Heart left ventricle (tissue), 16 donors: Measurements from ENCODE around the gene GAS2L2. TPM values are rescaled to one million over a fixed set of nuclear protein-coding genes. Genes with fewer than 3 reads are reported as not detected.

Experiments
- ATAC-seq, 4 donors: fragments of 200-7000 bp; cut with Tn5 transposase; one replicate each; pipeline ENCODE4 v1.9.1; 2020 to 2022; ENCODE audit warnings: moderate library complexity in 4 of 4, mild to moderate bottlenecking in 3 of 4, moderate number of reproducible peaks in 1 of 4
- DNase-seq, 5 donors: peaks; one replicate each; pipeline ENCODE4 v3.0.0-alpha.2; 2020
- H3K27ac ChIP-seq, 12 donors: fragments of 200-600 bp; sonication (generic) in 4 of 12; one replicate each; pipeline versions ENCODE4 v1.5.0 to v1.8.0; 2016 to 2022; ENCODE audit warnings: mild to moderate bottlenecking in 2 of 12
- H3K27me3 ChIP-seq, 9 donors: fragments of 200-600 bp; sonication (generic) in 2 of 9; one replicate each; pipeline versions ENCODE4 v1.5.1 to v1.8.0; 2016 to 2022; ENCODE audit warnings: mild to moderate bottlenecking in 3 of 9
- H3K36me3 ChIP-seq, 9 donors: fragments of 200-600 bp; sonication (generic) in 2 of 9; one replicate each; pipeline versions ENCODE4 v1.5.0 to v1.8.0; 2018 to 2022; ENCODE audit warnings: mild to moderate bottlenecking in 2 of 9
- H3K4me1 ChIP-seq, 12 donors: fragments of 200-600 bp; sonication (generic) in 4 of 12; one replicate each; pipeline versions ENCODE4 v1.5.0 to v1.8.0; 2016 to 2022; ENCODE audit warnings: mild to moderate bottlenecking in 3 of 12
- H3K4me3 ChIP-seq, 12 donors: fragments of 200-600 bp; sonication (generic) in 4 of 12; one replicate each; pipeline versions ENCODE4 v1.5.0 to v1.8.0; 2017 to 2022; ENCODE audit warnings: mild to moderate bottlenecking in 9 of 12, moderate library complexity in 4 of 12
- H3K9me3 ChIP-seq, 12 donors: fragments of 200-600 bp; sonication (generic) in 4 of 12; one replicate each; pipeline versions ENCODE4 v1.5.0 to v1.8.0; 2016 to 2022; ENCODE audit warnings: mild to moderate bottlenecking in 1 of 12
- POLR2A ChIP-seq, 2 donors: fragments of 450-650 bp; IDR thresholded peaks; one replicate each; pipeline ENCODE4 v1.6.1; 2017; ENCODE audit warnings: antibody characterized with exemption in 2 of 2, mild to moderate bottlenecking in 2 of 2, moderate library complexity in 2 of 2
- WGBS, 4 donors: extraction: QIAGEN DNeasy Blood & Tissue Kit in 2 of 4; methylation state at CpG; one replicate each; pipeline versions ENCODE4 v1.1.5 to v1.1.7; 2013 to 2018; 5-methylcytosine and 5-hydroxymethylcytosine counted together
- intact Hi-C, 10 donors: fragments of 100-400 bp; cut with DNase I; formaldehyde crosslinking; loops; one replicate each; pipeline versions ENCODE4 v1.11.1 to v1.14.2; 2022
- polyA plus RNA-seq, 2 donors: library from polyadenylated mRNA; stranded (reverse); fragments of 200-250 nt; gene quantifications; one replicate each; pipeline ENCODE4 v1.2.3, GENCODE V29; 2013
- total RNA-seq, 9 donors: library from RNA; depleted of rRNA in 2 of 9; stranded (reverse); fragments of >200 nt in 2 of 9; fragmentation: NEBNext Ultra II Directional in 3 of 9; extraction: Animal tissue kit (Norgen Biotek cat#: 25700) in 3 of 9; gene quantifications; one replicate each; pipeline versions ENCODE4 v1.1.0 to v1.2.4, GENCODE V29; 2016 to 2023
- TF ChIP-seq, protein P1 (sequence below), 12 donors: fragments of 200-600 bp; sonication (generic) in 4 of 12; IDR thresholded peaks; one replicate each; pipeline versions ENCODE4 v1.5.0 to v1.8.0; 2018 to 2022; ENCODE audit warnings: antibody characterized with exemption in 12 of 12, mild to moderate bottlenecking in 5 of 12
- donor health status: ischemic (EF 13 %, LVEDD 7.1; RV severe dilation, severe dysfunction).
- donor health status: healthy with polysubstance abuse.
- donor health status: DM: no; HTN: yes; CAD: no.
- donor health status: DM: no; HTN: no; CAD: no.
- donor health status: ischemic (EF 25% LVEDD 6.9; RV normal size, moderate dysfunction).
- donor health status: ischemic (EF 25% LVEDD 5.7; RV mildly dilated, moderate dysfunction).
- donor health status: healthy.
- donor health status: DM: yes; HTN: yes; CAD: no.
- donor health status: ischemic (EF 35%, LVEDD 5.7; RV mildly dilated, moderate dysfunction).
- donor health status: nonischemic (EF 11% LVEDD 7.7; RV severe dilation, severe dysfunction).
- donor health status: DM: yes; HTN: yes; CAD: no.
- donor health status: PGD.
- donor health status: ischemic (EF 29% LVEDD 5.4; RV normal size, mild dysfunction).
- donor health status: nonischemic (EF 23%, LVEDD 6.1; RV moderate dilation, normal function).

GAS2L2 gene
- total and polyA plus RNA-seq, 11 donors: 0.06 to 0.28 (median 0.11) TPM; not detected in 6

GRCh38 chr17:35797370-35797769 lies 44.3 kb upstream of the GAS2L2 start:
- intact Hi-C loops: no loop called here
- ATAC-seq: no peak
- Histone ChIP-seq H3K36me3 (no peaks in the 10 kb centered on the region), H3K9me3 (peaks cover 0 to 2% (median 0%) of the 10 kb centered on the region in 12 donors), H3K4me1 (peaks cover 3 to 48% (median 35%) of the 10 kb centered on the region in 12 donors), H3K4me3 (no peak overlapping the region), H3K27me3 (peaks cover 0 to 37% (median 7%) of the 10 kb centered on the region in 9 donors), H3K27ac (no peak overlapping the region)
- WGBS, 4 donors: 77 to 84% (median 82%) methylated on average over 4 of the region's 4 CpGs
- no peak for TF ChIP-seq POLR2A (IDR thresholded peaks at IDR 0.05)
- TF ChIP-seq, protein P1, sequence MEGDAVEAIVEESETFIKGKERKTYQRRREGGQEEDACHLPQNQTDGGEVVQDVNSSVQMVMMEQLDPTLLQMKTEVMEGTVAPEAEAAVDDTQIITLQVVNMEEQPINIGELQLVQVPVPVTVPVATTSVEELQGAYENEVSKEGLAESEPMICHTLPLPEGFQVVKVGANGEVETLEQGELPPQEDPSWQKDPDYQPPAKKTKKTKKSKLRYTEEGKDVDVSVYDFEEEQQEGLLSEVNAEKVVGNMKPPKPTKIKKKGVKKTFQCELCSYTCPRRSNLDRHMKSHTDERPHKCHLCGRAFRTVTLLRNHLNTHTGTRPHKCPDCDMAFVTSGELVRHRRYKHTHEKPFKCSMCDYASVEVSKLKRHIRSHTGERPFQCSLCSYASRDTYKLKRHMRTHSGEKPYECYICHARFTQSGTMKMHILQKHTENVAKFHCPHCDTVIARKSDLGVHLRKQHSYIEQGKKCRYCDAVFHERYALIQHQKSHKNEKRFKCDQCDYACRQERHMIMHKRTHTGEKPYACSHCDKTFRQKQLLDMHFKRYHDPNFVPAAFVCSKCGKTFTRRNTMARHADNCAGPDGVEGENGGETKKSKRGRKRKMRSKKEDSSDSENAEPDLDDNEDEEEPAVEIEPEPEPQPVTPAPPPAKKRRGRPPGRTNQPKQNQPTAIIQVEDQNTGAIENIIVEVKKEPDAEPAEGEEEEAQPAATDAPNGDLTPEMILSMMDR (IDR thresholded peaks at IDR 0.05): no peak
- DNase-seq: no peak

GRCh38 chr17:35796942-35797341 lies 43.9 kb upstream of the GAS2L2 start:
- Histone ChIP-seq H3K9me3 (peaks cover 0 to 6% (median 0%) of the 10 kb centered on the region in 12 donors), H3K27me3 (peaks cover 0 to 37% (median 7%) of the 10 kb centered on the region in 9 donors), H3K4me3 (no peak overlapping the region), H3K36me3 (no peaks in the 10 kb centered on the region), H3K27ac (no peak overlapping the region), H3K4me1 (peaks cover 3 to 45% (median 32%) of the 10 kb centered on the region in 12 donors)
- DNase-seq (no peak), ATAC-seq (no peak)
- intact Hi-C loops: no loop called here
- 92 to 100% (median 95%) methylated on average over 1 of the region's 1 CpG for WGBS, 4 donors
- TF ChIP-seq, protein P1 (IDR thresholded peaks at IDR 0.05): no peak
- TF ChIP-seq POLR2A (IDR thresholded peaks at IDR 0.05): no peak

- TF ChIP-seq, protein P1 (IDR thresholded peaks at IDR 0.05): no peak
- no peak for TF ChIP-seq POLR2A (IDR thresholded peaks at IDR 0.05)
- Histone ChIP-seq H3K27ac (peak overlapping the region in 2 of 12 donors; percentile 38 to 71), H3K9me3 (peaks cover 0 to 7% (median 0%) of the 10 kb centered on the region in 12 donors), H3K27me3 (peaks cover 0 to 37% (median 7%) of the 10 kb centered on the region in 9 donors), H3K4me3 (peak overlapping the region in 11 of 12 donors; percentile 55 to 75 (median 63)), H3K36me3 (no peaks in the 10 kb centered on the region), H3K4me1 (peaks cover 0 to 34% (median 22%) of the 10 kb centered on the region in 12 donors)
- no peak for ATAC-seq
- no peak for DNase-seq
- 38 to 49% (median 40%) methylated on average over 7 to 8 of the region's 8 CpGs for WGBS, 4 donors
- intact Hi-C loops: no loop called here
These were observed 42.8 kb upstream of the GAS2L2 start for GRCh38 chr17:35795871-35796265.

- WGBS, 4 donors: 0 to 4% (median 1%) methylated on average over 11 to 89 of the region's 89 CpGs
- Histone ChIP-seq H3K9me3 (peaks cover 0 to 7% (median 0%) of the 10 kb centered on the region in 12 donors), H3K27ac (peak within 1 kb of the TSS in 3 of 12 donors; percentile 1 to 71 (median 38)), H3K4me3 (peak within 1 kb of the TSS; percentile 39 to 75 (median 63)), H3K4me1 (peaks cover 0 to 28% (median 17%) of the 10 kb centered on the region in 12 donors), H3K36me3 (no peaks in the 10 kb centered on the region), H3K27me3 (peaks cover 0 to 38% (median 7%) of the 10 kb centered on the region in 9 donors)
- peak in 4 of 5 donors; percentile 45 to 69 (median 49) for DNase-seq
- intact Hi-C loops: no loop called here
- no peak for TF ChIP-seq POLR2A (IDR thresholded peaks at IDR 0.05)
- TF ChIP-seq, protein P1 (IDR thresholded peaks at IDR 0.05): no peak
- ATAC-seq: peak; percentile 37 to 76 (median 64)
These were observed 42.2 kb upstream of the GAS2L2 start, which contains the start of gene MMP28 for GRCh38 chr17:35795007-35795870. TSS of gene MMP28 (minus strand) at chr17:35795641. CDS start at chr17:35795377, 264 bp downstream.
